OCI-LY7 (cell line): ENCODE measurements around the gene ADAMTS2. TPM values are rescaled to one million over a fixed set of nuclear protein-coding genes. Genes with fewer than 3 reads are reported as not detected.

Experiments used
- BruUV-seq: library from RNA; stranded (reverse); fragments of 400-500 nt; replicated peaks from 2 replicates; lab custom pipeline; 2021; lab: Mats Ljungman, UMichigan
- CTCF ChIA-PET: fragments of 300-600 bp; sonication (Branson Sonifier 250); formaldehyde crosslinking; loops from one replicate; lab custom pipeline; 2022; ENCODE audit warnings: antibody characterized with exemption; ENCODE audit not compliant: unreplicated experiment; lab: Charles Lee
- POLR2A ChIA-PET: fragments of 300-600 bp; sonication (Branson Sonifier 250); formaldehyde crosslinking; loops from one replicate; lab custom pipeline; 2022; ENCODE audit warnings: antibody characterized with exemption; lab: Charles Lee
- DNase-seq: peaks from one replicate; pipeline ENCODE4 v3.0.0-alpha.2; 2015; ENCODE audit warnings: low spot score
- H2AFZ ChIP-seq: fragments of 200-600 bp; sonication (generic), shearing (Covaris generic); 2 replicates; pipeline ENCODE4 v1.6.1; 2014; ENCODE audit warnings: mild to moderate bottlenecking, antibody characterized with exemption, low read length, moderate library complexity
- H3K27ac ChIP-seq: fragments of 200-600 bp; sonication (generic); 2 replicates; pipeline ENCODE4 v1.5.1; 2014; ENCODE audit warnings: mixed run types, low read depth, mild to moderate bottlenecking, moderate library complexity, low read length, inconsistent platforms; ENCODE audit not compliant: poor library complexity, severe bottlenecking
- H3K36me3 ChIP-seq: fragments of 200-600 bp; sonication (generic); 2 replicates; pipeline ENCODE4 v1.6.1; 2014; ENCODE audit warnings: mild to moderate bottlenecking, antibody characterized with exemption, low read length, moderate library complexity, mixed read lengths; ENCODE audit not compliant: insufficient read depth
- H3K4me1 ChIP-seq: fragments of 200-600 bp; sonication (generic); 2 replicates; pipeline ENCODE4 v1.5.1; 2014; ENCODE audit warnings: mild to moderate bottlenecking, low read length; ENCODE audit not compliant: insufficient read depth, poor library complexity, severe bottlenecking
- H3K4me2 ChIP-seq: fragments of 200-600 bp; sonication (generic); 2 replicates; pipeline ENCODE4 v1.6.1; 2014; ENCODE audit warnings: mild to moderate bottlenecking, low read length
- H3K4me3 ChIP-seq: fragments of 200-600 bp; sonication (generic); 2 replicates; pipeline ENCODE4 v1.5.1; 2014; ENCODE audit warnings: mild to moderate bottlenecking, low read depth, low read length; ENCODE audit not compliant: poor library complexity, severe bottlenecking
- H3K79me2 ChIP-seq: fragments of 200-600 bp; sonication (generic); 2 replicates; pipeline ENCODE4 v1.6.1; 2016; ENCODE audit warnings: low read depth, mild to moderate bottlenecking, low read length, moderate library complexity, mixed read lengths; ENCODE audit not compliant: insufficient read depth
- H3K9me2 ChIP-seq: fragments of 200-600 bp; sonication (generic); 2 replicates; pipeline ENCODE4 v1.6.1; 2016; ENCODE audit warnings: mild to moderate bottlenecking, low read length, mixed read lengths; ENCODE audit not compliant: insufficient read depth
- H3K9me3 ChIP-seq: fragments of 200-600 bp; sonication (generic); 2 replicates; pipeline ENCODE4 v1.6.1; 2014; ENCODE audit warnings: mild to moderate bottlenecking, mixed run types, low read length, mixed read lengths
- H4K20me1 ChIP-seq: fragments of 200-600 bp; sonication (generic); 2 replicates; pipeline ENCODE4 v1.6.1; 2014; ENCODE audit warnings: mild to moderate bottlenecking, antibody characterized with exemption, low read length, moderate library complexity, mixed read lengths; ENCODE audit not compliant: insufficient read depth
- CTCF ChIP-seq: fragments of 200-600 bp; sonication (generic); conservative IDR thresholded peaks from 2 replicates; pipeline ENCODE4 v1.5.1; 2014; ENCODE audit warnings: mild to moderate bottlenecking, antibody characterized with exemption, low read length, moderate library complexity, mixed read lengths
- EZH2phosphoT487 ChIP-seq: fragments of 200-600 bp; sonication (generic); IDR thresholded peaks from 2 replicates; pipeline ENCODE4 v1.6.1; 2018; ENCODE audit warnings: low read depth, borderline replicate concordance, mild to moderate bottlenecking, mixed run types, antibody characterized with exemption, low read length, moderate library complexity, mixed read lengths
- intact Hi-C: fragments of 100-400 bp; cut with micrococcal nuclease; formaldehyde crosslinking; loops from one replicate; pipeline ENCODE4 v1.10.0; 2022; ENCODE audit not compliant: unreplicated experiment
- total RNA-seq, 2 experiments: library from RNA; depleted of rRNA in 1 of 2; stranded (reverse); fragments of >200 nt in 1 of 2; shearing (Covaris generic) in 1 of 2; gene quantifications; 2 replicates each; pipeline ENCODE4 v1.2.3, GENCODE V29; 2014 to 2022

Gene ADAMTS2
- total RNA-seq, 2 experiments from 2014 or later: not detected

DNA sequence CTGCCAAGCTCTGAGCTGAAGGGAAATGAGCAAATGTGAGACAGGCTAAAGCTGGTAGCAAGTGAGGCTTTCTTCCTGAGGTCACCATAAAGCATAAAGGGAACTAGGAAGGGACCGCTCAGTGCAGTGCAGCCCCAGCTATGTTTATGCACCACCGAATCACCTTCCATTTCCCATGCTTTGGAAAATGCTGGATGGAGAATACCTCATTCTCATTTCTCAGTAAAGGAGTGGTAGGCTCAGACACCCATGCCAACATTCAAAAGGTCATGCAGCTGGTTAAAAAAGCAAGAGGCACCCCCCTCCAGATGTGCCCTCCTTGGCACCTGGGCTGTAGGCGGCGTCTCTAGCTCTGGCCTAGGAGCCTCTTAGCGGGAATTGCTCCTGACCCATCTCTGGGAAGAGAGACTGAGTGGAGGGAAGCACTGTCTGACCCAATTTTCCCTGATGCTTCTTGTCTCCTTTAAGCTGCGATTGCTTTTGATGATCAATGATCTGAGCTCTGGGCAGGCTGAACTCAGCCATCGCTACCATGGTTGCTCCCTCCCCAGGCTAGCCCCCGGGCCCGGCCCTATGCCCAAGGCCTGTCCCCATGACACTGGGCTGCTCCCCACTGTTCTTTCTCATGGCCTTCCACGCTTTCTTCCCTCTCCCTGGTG lies 226.4 kb downstream of the ADAMTS2 start:
- intact Hi-C loops: no loop called here
- Histone ChIP-seq H3K9me2 (no peaks in the 10 kb centered on the region), H2AFZ (no peak overlapping the region), H3K4me1 (no peaks in the 10 kb centered on the region), H3K4me2 (no peak overlapping the region), H3K9me3 (no peaks in the 10 kb centered on the region), H3K4me3 (no peak overlapping the region), H3K79me2 (no peaks in the 10 kb centered on the region), H4K20me1 (no peaks in the 10 kb centered on the region), H3K36me3 (no peaks in the 10 kb centered on the region), H3K27ac (no peak overlapping the region)
- BruUV-seq: no TSS peak
- CTCF ChIA-PET: no interaction called here
- POLR2A ChIA-PET: no interaction called here
- DNase-seq: no peak
- TF ChIP-seq EZH2phosphoT487: no peak

DNA sequence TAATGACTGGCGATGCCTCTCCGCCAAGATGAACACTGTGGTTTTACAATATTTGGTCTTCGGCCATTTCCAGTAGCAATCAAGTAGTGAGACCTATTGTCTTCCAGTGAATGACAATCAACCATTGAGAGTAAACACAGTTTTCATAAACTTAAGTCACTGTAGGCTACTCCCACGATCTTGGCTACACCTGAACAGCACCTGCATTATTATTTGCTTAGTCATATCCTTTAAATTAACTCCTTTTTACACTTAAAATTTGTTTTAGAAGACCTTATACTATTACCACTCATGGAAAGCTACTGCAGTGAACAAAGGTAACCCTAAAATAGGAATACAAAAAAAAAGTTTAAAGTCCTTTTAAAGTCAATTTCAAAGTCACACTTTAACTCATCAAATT lies 226.9 kb downstream of the ADAMTS2 start:
- ChIA-PET CTCF (no interaction called here), POLR2A (no interaction called here)
- Histone ChIP-seq H4K20me1 (no peaks in the 10 kb centered on the region), H3K9me2 (no peaks in the 10 kb centered on the region), H3K79me2 (no peaks in the 10 kb centered on the region), H3K4me3 (no peak overlapping the region), H3K4me2 (no peak overlapping the region), H3K4me1 (no peaks in the 10 kb centered on the region), H3K9me3 (no peaks in the 10 kb centered on the region), H3K36me3 (no peaks in the 10 kb centered on the region), H3K27ac (no peak overlapping the region), H2AFZ (no peak overlapping the region)
- no TSS peak for BruUV-seq
- DNase-seq: no peak
- intact Hi-C loops: no loop called here
- TF ChIP-seq EZH2phosphoT487: no peak
- no peak for TF ChIP-seq CTCF

DNA sequence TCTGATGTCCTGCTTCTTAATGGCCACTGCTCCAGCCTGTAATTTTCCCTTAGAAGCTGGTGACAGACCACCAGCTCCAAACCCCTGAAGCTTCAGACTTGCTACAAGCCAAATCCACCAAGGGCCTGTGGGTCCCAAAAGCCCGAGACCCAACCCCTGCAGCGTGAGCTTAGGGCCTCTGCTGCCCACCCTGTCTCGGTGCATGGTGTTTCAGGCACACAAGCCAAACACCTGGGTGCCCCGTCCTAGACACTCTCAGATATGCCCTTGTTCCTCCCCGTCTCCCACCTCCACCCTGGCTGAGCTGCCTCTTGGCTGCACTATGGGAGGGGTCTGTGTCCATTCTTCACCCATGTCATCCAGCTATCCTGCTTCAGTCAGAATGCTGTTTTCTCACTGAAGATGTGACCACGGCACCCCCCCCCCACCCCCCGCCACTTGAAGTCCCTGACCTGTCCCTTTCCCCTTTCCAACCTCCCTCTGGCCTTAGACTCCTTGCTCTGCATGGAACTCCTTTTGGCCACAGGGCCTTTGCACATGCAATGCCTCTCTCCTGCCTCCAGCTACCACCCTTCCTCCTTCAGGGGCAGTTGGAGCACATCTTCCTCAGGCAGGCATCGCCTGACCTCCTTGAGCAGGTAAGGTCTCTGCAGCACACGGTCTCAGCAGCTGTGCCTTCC lies 229.3 kb downstream of the ADAMTS2 start:
- no peak for DNase-seq
- intact Hi-C loops: no loop called here
- TF ChIP-seq EZH2phosphoT487 (no peak), CTCF (no peak)
- H3K4me1 ChIP-seq: no peaks in the 10 kb centered on the region
- BruUV-seq: no TSS peak
- H3K4me2 ChIP-seq: no peak overlapping the region
- H3K27ac ChIP-seq: no peak overlapping the region
- H3K36me3 ChIP-seq: no peaks in the 10 kb centered on the region
- no peak overlapping the region for H2AFZ ChIP-seq
- H3K9me3 ChIP-seq: no peaks in the 10 kb centered on the region
- no peaks in the 10 kb centered on the region for H3K9me2 ChIP-seq
- H3K79me2 ChIP-seq: no peaks in the 10 kb centered on the region
- no peaks in the 10 kb centered on the region for H4K20me1 ChIP-seq
- no peak overlapping the region for H3K4me3 ChIP-seq
- ChIA-PET CTCF (no interaction called here), POLR2A (no interaction called here)
